OCI-LY1 (cell line): Measurements from ENCODE around the gene ANKRD31.

Experiments used
- EZH2 ChIP-seq: fragments of 200-600 bp; sonication (generic), shearing (Covaris generic); IDR thresholded peaks from 2 replicates; pipeline ENCODE4 v1.8.0; 2017; ENCODE audit warnings: borderline replicate concordance, mixed run types, mild to moderate bottlenecking, antibody characterized with exemption, low read length, moderate library complexity, mixed read lengths
- TF ChIP-seq, protein P1 (sequence below): fragments of 200-600 bp; sonication (generic), shearing (Covaris generic); IDR thresholded peaks from 2 replicates; pipeline ENCODE4 v1.5.1; 2017; ENCODE audit warnings: mild to moderate bottlenecking, antibody characterized with exemption, low read length, moderate library complexity, mixed read lengths

DNA sequence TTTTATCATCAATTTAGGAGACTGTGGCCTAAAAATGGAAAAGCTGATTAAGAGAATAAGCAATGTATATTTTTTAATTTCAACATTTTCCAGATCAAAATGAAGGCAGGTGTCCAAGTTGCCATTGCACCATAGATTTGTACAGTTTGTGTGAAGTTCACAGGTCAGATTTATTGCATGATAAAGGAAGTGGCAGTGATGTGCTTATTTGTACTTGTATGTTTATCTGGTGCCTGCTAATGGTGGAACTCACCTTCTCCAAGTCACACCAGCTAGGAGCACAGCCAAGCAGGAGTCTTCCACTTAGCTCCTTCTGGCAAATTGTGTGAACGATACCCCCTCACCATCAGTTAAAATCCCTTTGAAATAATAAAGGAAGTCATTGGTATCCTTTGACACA is 37.8 kb upstream of the ANKRD31 start:
- TF ChIP-seq, protein P1, sequence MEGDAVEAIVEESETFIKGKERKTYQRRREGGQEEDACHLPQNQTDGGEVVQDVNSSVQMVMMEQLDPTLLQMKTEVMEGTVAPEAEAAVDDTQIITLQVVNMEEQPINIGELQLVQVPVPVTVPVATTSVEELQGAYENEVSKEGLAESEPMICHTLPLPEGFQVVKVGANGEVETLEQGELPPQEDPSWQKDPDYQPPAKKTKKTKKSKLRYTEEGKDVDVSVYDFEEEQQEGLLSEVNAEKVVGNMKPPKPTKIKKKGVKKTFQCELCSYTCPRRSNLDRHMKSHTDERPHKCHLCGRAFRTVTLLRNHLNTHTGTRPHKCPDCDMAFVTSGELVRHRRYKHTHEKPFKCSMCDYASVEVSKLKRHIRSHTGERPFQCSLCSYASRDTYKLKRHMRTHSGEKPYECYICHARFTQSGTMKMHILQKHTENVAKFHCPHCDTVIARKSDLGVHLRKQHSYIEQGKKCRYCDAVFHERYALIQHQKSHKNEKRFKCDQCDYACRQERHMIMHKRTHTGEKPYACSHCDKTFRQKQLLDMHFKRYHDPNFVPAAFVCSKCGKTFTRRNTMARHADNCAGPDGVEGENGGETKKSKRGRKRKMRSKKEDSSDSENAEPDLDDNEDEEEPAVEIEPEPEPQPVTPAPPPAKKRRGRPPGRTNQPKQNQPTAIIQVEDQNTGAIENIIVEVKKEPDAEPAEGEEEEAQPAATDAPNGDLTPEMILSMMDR: no peak
- no peak for TF ChIP-seq EZH2
